GM19328 (cell line): ENCODE measurements around the gene GPRASP1.

Experiments used
- ATAC-seq: cut with Tn5 transposase; IDR thresholded peaks from one replicate; pipeline ENCODE4 v1.9.1; 2021; ENCODE audit warnings: mild to moderate bottlenecking, moderate library complexity; ENCODE audit not compliant: unreplicated experiment

GPRASP1 gene

GRCh38 chrX:102694749-102695148 lies 43.5 kb downstream of the GPRASP1 start:
- ATAC-seq: no peak

DNA sequence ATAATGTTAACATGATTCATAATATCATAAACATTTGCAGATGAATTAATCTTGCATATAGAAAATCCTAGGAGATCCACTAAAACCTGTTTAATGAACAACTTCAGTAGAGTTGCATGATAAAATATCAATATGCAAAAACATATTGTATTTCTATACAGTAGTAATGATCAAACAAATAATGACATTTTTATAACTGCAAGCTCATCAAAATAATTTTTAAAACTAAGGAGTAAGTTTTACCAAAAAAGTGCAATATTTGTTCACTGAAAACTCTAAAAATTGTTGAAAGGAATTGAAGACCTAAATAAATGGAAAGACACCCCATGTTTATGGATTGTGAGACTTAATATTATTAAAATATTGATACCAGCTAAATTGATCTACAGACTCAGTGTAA lies 45.0 kb downstream of the GPRASP1 start:
- ATAC-seq: no peak

DNA sequence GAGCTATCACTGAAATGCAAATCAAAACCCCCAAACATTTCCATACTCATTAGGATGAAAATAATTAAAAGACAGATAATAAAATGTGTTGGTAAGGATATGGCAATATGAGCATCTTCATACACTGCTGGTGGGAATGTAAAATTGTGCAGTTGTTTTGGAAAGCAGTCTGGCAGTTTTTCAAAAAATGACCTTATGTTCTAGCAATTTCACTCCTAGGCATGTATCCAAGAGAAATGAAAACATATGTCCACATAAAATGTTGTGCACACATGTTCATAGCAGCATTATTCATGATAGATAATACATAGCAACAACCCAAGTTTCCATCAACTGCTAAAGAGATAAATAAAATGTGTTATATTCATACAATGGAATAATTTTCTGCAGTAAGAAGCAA lies 46.2 kb downstream of the GPRASP1 start:
- ATAC-seq: no peak
